ENCODE results near the gene SLC27A2. TPM values are rescaled to one million over a fixed set of nuclear protein-coding genes. Genes with fewer than 3 reads are reported as not detected.

SLC27A2 gene
- total RNA-seq, 1 experiment from 2014 or later, result 8.1 TPM

- Histone ChIP-seq H3K4me3 (ENCODE audit: low read length) (no peak overlapping the region), H4K20me1 (ENCODE audit: low read length) (no peaks in the 10 kb centered on the region), H3K36me3 (ENCODE audit: low read depth, low read length) (no peaks in the 10 kb centered on the region), H3K79me2 (ENCODE audit: low read length) (no peaks in the 10 kb centered on the region), H3K4me2 (ENCODE audit: low read length) (no peak overlapping the region), H3K27ac (ENCODE audit: low read length) (no peak overlapping the region), H3K9me3 (ENCODE audit: low read length) (no peaks in the 10 kb centered on the region), H3K27me3 (ENCODE audit: low read length) (no peaks in the 10 kb centered on the region), H2AFZ (ENCODE audit: low read length) (no peak overlapping the region), H3K4me1 (ENCODE audit: insufficient read depth, low read length) (peaks cover 12% of the 10 kb centered on the region; the same call in 1 of the 2 replicates), H3K9me2 (replicated peaks; ENCODE audit: low read length) (no peaks in the 10 kb centered on the region), H3K9ac (ENCODE audit: low read length) (no peak overlapping the region), H3F3A (ENCODE audit: low read length, unreplicated experiment) (no peaks in the 10 kb centered on the region)
- ChIA-PET CTCF (no interaction called here), POLR2A (ENCODE audit: unreplicated experiment) (no interaction called here)
- no TSS peak for BruUV-seq (replicated peaks)
- ATAC-seq (no peak), DNase-seq (no peak)
- TF ChIP-seq EZH2phosphoT487 (IDR thresholded peaks at IDR 0.05; ENCODE audit: borderline replicate concordance, low read length) (no peak), EZH2 (IDR thresholded peaks at IDR 0.05; ENCODE audit: low read length, unreplicated experiment) (no peak), CTCF (conservative IDR thresholded peaks at IDR 0.05; ENCODE audit: low read depth, low read length) (no peak)
- intact Hi-C loops (cut with micrococcal nuclease), result loop anchor here (10.0 kb wide), 1 partner anchor 130 kb away; no protein-coding TSS in a partner anchor
Measured at GRCh38 chr15:50184863-50185504, 3.0 kb downstream of the SLC27A2 start.

GRCh38 chr15:50186090-50186489 is 4.1 kb downstream of the SLC27A2 start:
- Histone ChIP-seq H3K36me3 (ENCODE audit: low read depth, low read length) (no peaks in the 10 kb centered on the region), H3K4me1 (ENCODE audit: insufficient read depth, low read length) (peaks cover 12% of the 10 kb centered on the region; the same call in 1 of the 2 replicates), H3K9me2 (replicated peaks; ENCODE audit: low read length) (no peaks in the 10 kb centered on the region), H3K79me2 (ENCODE audit: low read length) (no peaks in the 10 kb centered on the region), H3K9me3 (ENCODE audit: low read length) (no peaks in the 10 kb centered on the region), H2AFZ (ENCODE audit: low read length) (no peak overlapping the region), H3K4me3 (ENCODE audit: low read length) (no peak overlapping the region), H3K27ac (ENCODE audit: low read length) (no peak overlapping the region), H3K4me2 (ENCODE audit: low read length) (no peak overlapping the region), H3F3A (ENCODE audit: low read length, unreplicated experiment) (no peaks in the 10 kb centered on the region), H3K27me3 (ENCODE audit: low read length) (no peaks in the 10 kb centered on the region), H4K20me1 (ENCODE audit: low read length) (no peaks in the 10 kb centered on the region), H3K9ac (ENCODE audit: low read length) (no peak overlapping the region)
- intact Hi-C loops (cut with micrococcal nuclease), result loop anchor here (10.0 kb wide), 1 partner anchor 129 kb away; no protein-coding TSS in a partner anchor
- POLR2A ChIA-PET (ENCODE audit: unreplicated experiment), result no interaction called here
- ATAC-seq, result no peak
- no peak for TF ChIP-seq CTCF (conservative IDR thresholded peaks at IDR 0.05; ENCODE audit: low read depth, low read length)
- CTCF ChIA-PET, result interaction anchor here (0.5 to 0.8 kb wide), 2 partner anchors 35 to 130 kb away, joined by 3 read pairs; no protein-coding TSS in a partner anchor
- DNase-seq, result no peak
- no TSS peak for BruUV-seq (replicated peaks)

- Histone ChIP-seq H3K9me3 (ENCODE audit: low read length) (no peaks in the 10 kb centered on the region), H3K36me3 (ENCODE audit: low read depth, low read length) (no peaks in the 10 kb centered on the region), H3K9ac (ENCODE audit: low read length) (no peak overlapping the region), H3K4me3 (ENCODE audit: low read length) (no peak overlapping the region), H4K20me1 (ENCODE audit: low read length) (no peaks in the 10 kb centered on the region), H3F3A (ENCODE audit: low read length, unreplicated experiment) (no peaks in the 10 kb centered on the region), H3K9me2 (replicated peaks; ENCODE audit: low read length) (no peaks in the 10 kb centered on the region), H2AFZ (ENCODE audit: low read length) (no peak overlapping the region), H3K4me1 (ENCODE audit: insufficient read depth, low read length) (peaks cover 9% of the 10 kb centered on the region; the same call in 1 of the 2 replicates), H3K4me2 (ENCODE audit: low read length) (no peak overlapping the region), H3K27ac (ENCODE audit: low read length) (no peak overlapping the region), H3K27me3 (ENCODE audit: low read length) (no peaks in the 10 kb centered on the region), H3K79me2 (ENCODE audit: low read length) (no peaks in the 10 kb centered on the region)
- ChIA-PET CTCF (interaction anchor here (0.5 to 0.8 kb wide), 2 partner anchors 35 to 129 kb away, joined by 3 read pairs; no protein-coding TSS in a partner anchor), POLR2A (ENCODE audit: unreplicated experiment) (no interaction called here)
- TF ChIP-seq EZH2phosphoT487 (IDR thresholded peaks at IDR 0.05; ENCODE audit: borderline replicate concordance, low read length), result no peak
- no peak for TF ChIP-seq EZH2 (IDR thresholded peaks at IDR 0.05; ENCODE audit: low read length, unreplicated experiment)
- TF ChIP-seq CTCF (conservative IDR thresholded peaks at IDR 0.05; ENCODE audit: low read depth, low read length), result no peak; the same call in 1 of the 2 replicates
- ATAC-seq, result no peak
- no TSS peak for BruUV-seq (replicated peaks)
- intact Hi-C loops (cut with micrococcal nuclease), result loop anchor here (10.0 kb wide), 1 partner anchor 128 kb away; no protein-coding TSS in a partner anchor
- no peak for DNase-seq
Measured at GRCh38 chr15:50186752-50187151, 4.8 kb downstream of the SLC27A2 start.

All from PC-3 (cell line).